ENCODE data around the gene MYO1A.

Gene MYO1A

DNA sequence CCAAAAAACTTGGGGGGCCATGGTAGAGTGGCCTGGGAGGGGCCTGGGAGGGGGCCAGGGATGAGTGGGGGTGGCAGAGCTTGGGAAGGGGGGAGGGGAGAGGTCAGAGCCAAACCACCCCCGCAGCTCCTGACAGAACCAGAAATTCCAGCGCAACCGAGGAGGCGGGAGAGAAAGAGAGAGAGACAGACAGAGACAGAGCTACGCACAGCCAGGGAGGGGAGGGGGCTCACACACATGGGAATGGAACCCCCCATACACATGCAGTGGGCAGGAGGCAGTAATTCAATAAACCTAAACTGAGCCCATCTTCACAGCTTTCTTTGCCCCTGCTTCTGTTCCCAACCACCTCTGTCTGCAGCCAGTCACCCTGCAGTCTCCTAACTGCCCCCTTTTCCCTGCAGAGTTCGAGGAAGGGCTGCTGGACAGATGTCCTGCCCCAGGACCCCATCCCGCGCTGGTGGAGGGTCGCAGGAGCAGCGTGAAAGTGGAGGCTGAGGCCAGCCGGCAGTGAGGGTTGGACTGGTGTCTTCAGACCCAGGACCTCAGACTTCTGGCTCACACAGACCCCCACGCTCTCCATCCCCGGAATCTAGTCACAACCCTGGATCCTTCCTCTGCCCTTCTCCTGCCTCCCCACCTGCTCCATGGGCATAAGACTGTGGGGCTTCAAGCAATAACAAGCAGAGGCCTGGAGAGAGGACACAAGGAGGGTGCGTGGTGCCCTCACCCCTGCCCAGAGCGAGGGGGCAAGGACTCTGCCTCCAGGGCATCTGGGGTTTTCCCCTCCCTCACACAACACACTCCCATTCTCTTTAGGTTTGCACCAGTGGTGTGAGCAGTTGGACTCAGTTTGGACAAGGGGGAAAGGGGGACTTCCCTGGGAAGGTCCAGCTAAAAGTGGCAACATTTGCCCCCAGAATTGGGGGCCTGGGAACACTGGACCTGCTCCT is 44.6 kb upstream of the MYO1A start:
- peak overlapping the region; percentile 47 for H3K27ac ChIP-seq
- TF ChIP-seq ZFX (IDR thresholded peaks at IDR 0.05; ENCODE audit: borderline replicate concordance): no peak
- TF ChIP-seq, protein P1, sequence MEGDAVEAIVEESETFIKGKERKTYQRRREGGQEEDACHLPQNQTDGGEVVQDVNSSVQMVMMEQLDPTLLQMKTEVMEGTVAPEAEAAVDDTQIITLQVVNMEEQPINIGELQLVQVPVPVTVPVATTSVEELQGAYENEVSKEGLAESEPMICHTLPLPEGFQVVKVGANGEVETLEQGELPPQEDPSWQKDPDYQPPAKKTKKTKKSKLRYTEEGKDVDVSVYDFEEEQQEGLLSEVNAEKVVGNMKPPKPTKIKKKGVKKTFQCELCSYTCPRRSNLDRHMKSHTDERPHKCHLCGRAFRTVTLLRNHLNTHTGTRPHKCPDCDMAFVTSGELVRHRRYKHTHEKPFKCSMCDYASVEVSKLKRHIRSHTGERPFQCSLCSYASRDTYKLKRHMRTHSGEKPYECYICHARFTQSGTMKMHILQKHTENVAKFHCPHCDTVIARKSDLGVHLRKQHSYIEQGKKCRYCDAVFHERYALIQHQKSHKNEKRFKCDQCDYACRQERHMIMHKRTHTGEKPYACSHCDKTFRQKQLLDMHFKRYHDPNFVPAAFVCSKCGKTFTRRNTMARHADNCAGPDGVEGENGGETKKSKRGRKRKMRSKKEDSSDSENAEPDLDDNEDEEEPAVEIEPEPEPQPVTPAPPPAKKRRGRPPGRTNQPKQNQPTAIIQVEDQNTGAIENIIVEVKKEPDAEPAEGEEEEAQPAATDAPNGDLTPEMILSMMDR (IDR thresholded peaks at IDR 0.05): no peak

- TF ChIP-seq, protein P1 (IDR thresholded peaks at IDR 0.05): peak; percentile 87
- no peak for TF ChIP-seq ZFX (IDR thresholded peaks at IDR 0.05; ENCODE audit: borderline replicate concordance)
- H3K27ac ChIP-seq: peak overlapping the region; percentile 47; the same call in 1 of the 2 replicates
Measured at GRCh38 chr12:57093415-57094207, 43.7 kb upstream of the MYO1A start.

DNA sequence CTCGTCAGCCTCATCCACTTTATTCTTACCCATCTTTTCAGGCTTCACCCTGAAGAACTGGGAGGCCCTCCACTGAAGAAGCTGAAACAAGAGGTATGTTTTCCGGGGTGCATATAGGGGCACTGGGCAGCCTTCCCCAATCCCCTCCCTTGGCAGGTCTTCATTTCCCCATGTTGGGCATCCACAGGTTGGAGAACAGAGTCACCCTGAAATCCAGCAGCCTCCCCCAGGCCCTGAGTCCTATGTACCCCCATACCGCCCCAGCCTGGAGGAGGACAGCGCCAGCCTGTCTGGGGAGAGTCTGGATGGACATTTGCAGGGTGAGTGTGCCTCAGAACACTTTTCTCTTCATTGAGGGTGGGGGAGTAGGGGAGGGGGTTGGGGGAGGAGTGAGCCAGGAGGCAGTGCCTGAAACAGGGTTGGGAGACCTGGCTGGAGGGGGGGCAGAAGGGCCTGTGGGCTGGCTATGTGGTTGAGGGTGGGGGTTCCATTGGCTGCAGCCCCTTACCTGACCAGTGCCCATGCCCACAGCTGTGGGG is 43.0 kb upstream of the MYO1A start:
- peak overlapping the region; percentile 97; the same call in 1 of the 2 replicates for H3K27ac ChIP-seq
- TF ChIP-seq, protein P1 (IDR thresholded peaks at IDR 0.05): no peak
- no peak for TF ChIP-seq ZFX (IDR thresholded peaks at IDR 0.05; ENCODE audit: borderline replicate concordance)

- TF ChIP-seq, protein P1 (IDR thresholded peaks at IDR 0.05): no peak
- TF ChIP-seq ZFX (IDR thresholded peaks at IDR 0.05; ENCODE audit: borderline replicate concordance): no peak
- peak overlapping the region; percentile 97; the same call in 1 of the 2 replicates for H3K27ac ChIP-seq
Measured at GRCh38 chr12:57092529-57092862, 42.6 kb upstream of the MYO1A start.

DNA sequence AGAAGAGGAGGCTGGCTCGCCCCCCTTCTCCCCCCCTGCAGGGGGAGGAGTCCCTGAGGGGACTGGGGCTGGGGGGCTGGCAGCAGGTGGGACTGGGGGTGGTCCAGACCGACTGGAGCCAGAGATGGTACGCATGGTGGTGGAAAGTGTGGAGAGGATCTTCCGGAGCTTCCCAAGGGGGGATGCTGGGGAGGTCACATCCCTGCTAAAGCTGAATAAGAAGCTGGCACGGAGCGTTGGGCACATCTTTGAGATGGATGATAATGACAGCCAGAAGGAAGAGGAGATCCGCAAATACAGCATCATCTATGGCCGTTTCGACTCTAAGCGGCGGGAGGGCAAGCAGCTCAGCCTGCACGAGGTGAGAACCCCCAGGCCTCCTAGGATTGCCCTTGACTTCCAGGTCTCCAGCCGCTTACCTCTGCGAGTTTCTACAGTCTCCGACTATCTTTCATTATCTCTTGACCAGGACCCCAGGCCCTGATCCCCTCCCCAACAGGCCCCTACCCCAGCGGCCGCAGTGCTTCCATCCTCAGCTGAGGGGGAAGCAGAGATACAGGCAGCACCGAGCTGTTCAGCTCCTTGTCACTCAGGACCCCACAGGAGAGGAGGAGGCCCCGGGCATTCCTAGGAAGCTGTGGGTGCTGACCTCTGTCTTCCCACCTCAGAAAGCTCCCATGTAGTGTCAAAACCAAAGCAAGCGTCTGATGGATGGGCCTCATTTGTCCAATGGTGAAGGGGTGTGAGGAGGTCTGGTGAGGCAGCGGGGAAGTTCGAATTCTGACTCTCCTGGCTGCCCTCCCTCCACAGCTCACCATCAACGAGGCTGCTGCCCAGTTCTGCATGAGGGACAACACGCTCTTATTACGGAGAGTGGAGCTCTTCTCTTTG is 42.0 kb upstream of the MYO1A start:
- H3K27ac ChIP-seq: peak overlapping the region; percentile 97; the same call in 1 of the 2 replicates
- TF ChIP-seq, protein P1 (IDR thresholded peaks at IDR 0.05): no peak
- TF ChIP-seq ZFX (IDR thresholded peaks at IDR 0.05; ENCODE audit: borderline replicate concordance): no peak

GRCh38 chr12:57090924-57091637 is 41.2 kb upstream of the MYO1A start:
- H3K27ac ChIP-seq: peak overlapping the region; percentile 97

More at GRCh38 chr12:57090924-57091637, 41.2 kb upstream of the MYO1A start:
- TF ChIP-seq, protein P1 (IDR thresholded peaks at IDR 0.05): no peak
- TF ChIP-seq ZFX (IDR thresholded peaks at IDR 0.05; ENCODE audit: borderline replicate concordance): no peak

Measured in 22Rv1 (cell line).